Nephron progenitor cell (in vitro differentiated cells): ENCODE data around the gene MLEC.

Experiments used
- DNase-seq: peaks from one replicate; pipeline ENCODE4 v3.0.0; 2021
- H3K27ac Mint-ChIP-seq: 2 replicates; pipeline ENCODE4 v1.8.0; 2021; ENCODE audit warnings: mild to moderate bottlenecking, moderate library complexity, mixed read lengths
- H3K27me3 Mint-ChIP-seq: 2 replicates; pipeline ENCODE4 v1.8.0; 2021; ENCODE audit warnings: mild to moderate bottlenecking, low read depth, mixed read lengths; ENCODE audit not compliant: poor library complexity
- H3K36me3 Mint-ChIP-seq: 2 replicates; pipeline ENCODE4 v1.8.0; 2021; ENCODE audit warnings: low read depth, mixed read lengths
- H3K4me1 Mint-ChIP-seq: 2 replicates; pipeline ENCODE4 v1.8.0; 2021; ENCODE audit warnings: mixed read lengths
- H3K4me3 Mint-ChIP-seq: 2 replicates; pipeline ENCODE4 v1.8.0; 2021; ENCODE audit warnings: mild to moderate bottlenecking, moderate library complexity, mixed read lengths
- H3K9me3 Mint-ChIP-seq: 2 replicates; pipeline ENCODE4 v1.8.0; 2021; ENCODE audit warnings: mild to moderate bottlenecking, moderate library complexity, mixed read lengths
- TF ChIP-seq, protein P1 (sequence below): fragments of 200-600 bp; sonication (generic); IDR thresholded peaks from 2 replicates; pipeline ENCODE4 v1.5.0; 2021; ENCODE audit warnings: antibody characterized with exemption

Gene MLEC

DNA sequence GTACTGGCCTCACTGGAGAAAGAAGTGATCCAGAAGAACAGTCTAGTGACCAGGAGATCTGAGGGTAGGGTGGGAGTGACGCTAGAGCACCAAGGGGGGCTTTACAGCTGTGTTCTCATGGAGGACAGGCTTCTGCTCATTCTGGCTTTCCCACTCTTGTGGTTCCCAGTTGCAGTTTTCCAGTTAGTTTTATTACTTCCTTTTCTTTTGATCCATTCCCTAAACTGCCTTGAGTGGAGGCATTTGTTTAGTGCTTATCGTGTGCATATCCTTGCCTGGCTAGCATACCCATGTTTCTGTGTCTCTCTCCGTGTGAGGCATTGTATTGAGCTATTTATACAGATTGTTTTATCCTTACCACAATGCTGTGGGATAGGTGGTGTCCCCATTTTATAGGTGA, 4.0 kb downstream of the MLEC start:
- H3K4me1 Mint-ChIP-seq, result peaks cover 67% of the 10 kb centered on the region
- H3K4me3 Mint-ChIP-seq, result peak overlapping the region; percentile 9
- peaks cover 4% of the 10 kb centered on the region for H3K27me3 Mint-ChIP-seq
- H3K36me3 Mint-ChIP-seq, result peaks cover 44% of the 10 kb centered on the region
- TF ChIP-seq, protein P1, sequence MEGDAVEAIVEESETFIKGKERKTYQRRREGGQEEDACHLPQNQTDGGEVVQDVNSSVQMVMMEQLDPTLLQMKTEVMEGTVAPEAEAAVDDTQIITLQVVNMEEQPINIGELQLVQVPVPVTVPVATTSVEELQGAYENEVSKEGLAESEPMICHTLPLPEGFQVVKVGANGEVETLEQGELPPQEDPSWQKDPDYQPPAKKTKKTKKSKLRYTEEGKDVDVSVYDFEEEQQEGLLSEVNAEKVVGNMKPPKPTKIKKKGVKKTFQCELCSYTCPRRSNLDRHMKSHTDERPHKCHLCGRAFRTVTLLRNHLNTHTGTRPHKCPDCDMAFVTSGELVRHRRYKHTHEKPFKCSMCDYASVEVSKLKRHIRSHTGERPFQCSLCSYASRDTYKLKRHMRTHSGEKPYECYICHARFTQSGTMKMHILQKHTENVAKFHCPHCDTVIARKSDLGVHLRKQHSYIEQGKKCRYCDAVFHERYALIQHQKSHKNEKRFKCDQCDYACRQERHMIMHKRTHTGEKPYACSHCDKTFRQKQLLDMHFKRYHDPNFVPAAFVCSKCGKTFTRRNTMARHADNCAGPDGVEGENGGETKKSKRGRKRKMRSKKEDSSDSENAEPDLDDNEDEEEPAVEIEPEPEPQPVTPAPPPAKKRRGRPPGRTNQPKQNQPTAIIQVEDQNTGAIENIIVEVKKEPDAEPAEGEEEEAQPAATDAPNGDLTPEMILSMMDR, result no peak
- H3K9me3 Mint-ChIP-seq, result no peaks in the 10 kb centered on the region
- peak overlapping the region; percentile 53 for H3K27ac Mint-ChIP-seq
- DNase-seq, result no peak

DNA sequence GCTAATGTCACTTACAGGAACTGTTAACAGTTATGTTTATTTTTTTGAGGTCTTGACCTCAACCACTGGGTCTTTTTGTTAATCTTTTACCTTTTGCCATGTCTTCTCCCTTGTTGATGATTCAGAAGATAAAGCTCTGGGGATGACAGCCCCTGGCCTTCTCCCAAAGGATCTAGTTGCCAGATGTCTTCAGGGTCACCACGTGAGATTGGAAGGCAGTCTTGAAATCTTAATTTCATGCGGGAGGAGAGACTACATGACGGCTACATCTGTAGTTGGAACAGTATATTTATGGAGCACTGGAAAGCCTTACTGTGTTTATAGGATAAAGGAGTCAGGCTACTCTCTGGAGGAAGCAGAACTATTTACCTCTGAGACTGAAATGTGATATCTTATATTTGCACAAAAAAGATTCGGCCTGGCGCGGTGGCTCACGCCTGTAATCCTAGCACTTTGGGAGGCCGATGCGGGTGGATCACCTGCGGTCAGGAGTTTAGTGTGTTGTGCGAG, 5.6 kb downstream of the MLEC start:
- Mint-ChIP-seq H3K4me1 (peaks cover 67% of the 10 kb centered on the region), H3K9me3 (no peaks in the 10 kb centered on the region), H3K36me3 (peaks cover 59% of the 10 kb centered on the region), H3K27me3 (peaks cover 4% of the 10 kb centered on the region), H3K4me3 (no peak overlapping the region), H3K27ac (peak overlapping the region; percentile 64)
- no peak for DNase-seq
- TF ChIP-seq, protein P1, result no peak

DNA sequence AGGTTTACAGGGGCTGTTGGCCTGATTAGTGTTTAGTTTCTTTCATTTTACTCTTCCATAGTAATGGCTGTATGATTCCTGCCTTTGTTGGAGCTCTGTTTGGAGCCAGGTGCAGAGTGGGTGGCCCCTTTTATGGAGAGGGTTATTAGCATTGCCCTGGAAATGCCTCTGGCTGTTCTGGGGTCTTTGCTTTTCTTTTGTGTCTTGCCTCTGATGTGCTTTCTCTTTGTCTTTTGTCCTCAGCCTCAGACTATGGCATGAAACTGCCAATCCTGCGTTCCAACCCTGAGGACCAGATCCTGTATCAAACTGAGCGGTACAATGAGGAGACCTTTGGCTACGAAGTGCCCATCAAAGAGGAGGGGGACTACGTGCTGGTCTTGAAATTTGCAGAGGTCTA, 6.9 kb downstream of the MLEC start:
- peak overlapping the region; percentile 60 for H3K27ac Mint-ChIP-seq
- no peak for DNase-seq
- TF ChIP-seq, protein P1, result no peak
- H3K36me3 Mint-ChIP-seq, result peaks cover 61% of the 10 kb centered on the region
- no peaks in the 10 kb centered on the region for H3K9me3 Mint-ChIP-seq
- H3K4me1 Mint-ChIP-seq, result peaks cover 54% of the 10 kb centered on the region
- peaks cover 4% of the 10 kb centered on the region for H3K27me3 Mint-ChIP-seq
- H3K4me3 Mint-ChIP-seq, result no peak overlapping the region

DNA sequence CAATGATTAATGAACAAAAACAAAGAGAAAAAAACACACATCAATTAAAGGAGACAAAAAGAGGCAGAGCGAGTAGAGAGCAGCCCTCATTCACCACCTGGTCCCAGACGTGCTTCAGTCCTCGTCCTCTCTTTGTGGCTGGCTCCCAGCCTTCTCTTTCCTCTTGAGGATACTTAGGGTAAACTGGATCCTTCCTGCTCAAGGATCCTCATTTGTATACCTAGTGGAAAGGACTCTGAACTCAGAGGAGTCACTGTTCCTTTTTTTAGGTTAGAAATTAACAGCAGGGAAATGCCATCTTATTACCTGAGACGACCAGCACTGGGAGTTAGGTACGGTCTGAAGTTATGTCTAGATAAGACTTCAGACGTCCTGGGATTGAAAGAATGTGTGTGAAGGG, 9.7 kb downstream of the MLEC start:
- H3K36me3 Mint-ChIP-seq, result peaks cover 73% of the 10 kb centered on the region
- no peaks in the 10 kb centered on the region for H3K9me3 Mint-ChIP-seq
- no peak overlapping the region for H3K4me3 Mint-ChIP-seq
- TF ChIP-seq, protein P1, result no peak
- no peak overlapping the region for H3K27ac Mint-ChIP-seq
- peaks cover 4% of the 10 kb centered on the region for H3K27me3 Mint-ChIP-seq
- no peak for DNase-seq
- H3K4me1 Mint-ChIP-seq, result peaks cover 26% of the 10 kb centered on the region

DNA sequence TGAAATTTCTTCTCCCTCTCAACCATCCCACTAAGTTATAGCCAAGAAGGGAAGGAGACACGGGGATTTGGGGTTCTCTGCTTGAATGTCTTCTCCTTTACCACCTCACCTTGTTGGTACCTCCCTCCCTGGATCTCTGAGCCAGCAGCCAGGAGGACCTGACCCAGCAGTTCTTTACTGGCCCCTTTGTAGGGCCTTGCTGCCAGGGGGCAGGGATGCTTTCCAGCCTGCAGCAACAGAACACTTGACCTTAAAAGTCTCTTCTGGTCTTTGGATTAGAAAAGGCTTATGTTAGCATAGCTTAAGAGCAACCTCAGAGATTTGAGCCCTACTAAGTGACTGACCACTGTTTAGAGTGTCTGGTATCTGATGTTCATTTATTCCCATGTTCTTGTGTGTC, 10.4 kb downstream of the MLEC start:
- H3K27ac Mint-ChIP-seq, result no peak overlapping the region
- DNase-seq, result no peak
- no peak overlapping the region for H3K4me3 Mint-ChIP-seq
- peaks cover 19% of the 10 kb centered on the region for H3K4me1 Mint-ChIP-seq
- TF ChIP-seq, protein P1, result no peak
- H3K27me3 Mint-ChIP-seq, result peaks cover 4% of the 10 kb centered on the region
- H3K36me3 Mint-ChIP-seq, result peaks cover 76% of the 10 kb centered on the region
- no peaks in the 10 kb centered on the region for H3K9me3 Mint-ChIP-seq

DNA sequence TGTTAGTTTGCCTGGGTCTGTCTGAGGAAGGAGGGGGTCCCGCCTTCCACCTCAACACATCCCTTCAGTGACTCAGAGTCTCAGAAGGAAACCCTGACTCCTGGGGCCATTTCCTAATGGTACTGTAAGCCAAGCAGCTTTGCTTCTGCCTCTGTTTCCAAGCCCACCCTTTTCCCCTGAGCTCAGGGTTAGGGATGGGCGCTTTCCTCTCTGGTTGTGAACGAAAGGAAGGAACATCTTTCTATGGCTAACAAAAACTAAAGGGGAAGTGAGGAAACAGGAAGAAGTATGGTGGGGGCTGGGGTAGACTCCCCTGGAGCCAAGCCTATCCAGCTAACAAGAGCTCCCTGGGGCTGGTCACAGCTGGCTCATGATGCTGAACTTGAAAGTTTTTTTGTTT, 11.7 kb downstream of the MLEC start:
- no peak for DNase-seq
- Mint-ChIP-seq H3K27me3 (peaks cover 3% of the 10 kb centered on the region), H3K36me3 (peaks cover 71% of the 10 kb centered on the region), H3K27ac (peak overlapping the region; percentile 64), H3K4me1 (peaks cover 6% of the 10 kb centered on the region), H3K4me3 (no peak overlapping the region), H3K9me3 (no peaks in the 10 kb centered on the region)
- TF ChIP-seq, protein P1, result no peak
